C4-2B (cell line): ENCODE results near the gene PRKCB.

Experiments
- ZFX ChIP-seq: fragments of 450-650 bp; IDR thresholded peaks from 2 replicates; pipeline ENCODE4 v1.6.1; 2017
- TF ChIP-seq, protein P1 (sequence below): fragments of 450-650 bp; conservative IDR thresholded peaks from 2 replicates; pipeline ENCODE4 v1.5.1; 2017; ENCODE audit warnings: mild to moderate bottlenecking

DNA sequence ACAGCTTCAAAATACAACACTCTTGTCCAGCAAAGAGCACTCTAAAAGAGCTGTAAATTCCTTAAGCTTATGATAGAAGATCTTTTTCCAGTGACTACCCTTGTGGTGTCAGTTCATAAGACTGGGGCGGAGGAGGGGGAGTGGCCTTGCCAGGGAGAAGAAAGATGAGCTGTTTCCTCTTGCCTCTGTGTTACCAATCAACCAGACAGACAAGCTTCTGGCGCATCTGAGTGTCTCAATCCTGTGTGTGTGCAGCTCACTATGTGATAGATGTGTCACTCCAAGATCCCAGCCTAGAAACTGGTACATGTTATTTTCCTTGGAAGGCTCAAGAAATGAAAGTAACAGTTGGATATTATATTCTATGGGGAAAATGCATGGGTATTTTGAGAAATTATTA, 253.0 kb downstream of the PRKCB start:
- TF ChIP-seq, protein P1, sequence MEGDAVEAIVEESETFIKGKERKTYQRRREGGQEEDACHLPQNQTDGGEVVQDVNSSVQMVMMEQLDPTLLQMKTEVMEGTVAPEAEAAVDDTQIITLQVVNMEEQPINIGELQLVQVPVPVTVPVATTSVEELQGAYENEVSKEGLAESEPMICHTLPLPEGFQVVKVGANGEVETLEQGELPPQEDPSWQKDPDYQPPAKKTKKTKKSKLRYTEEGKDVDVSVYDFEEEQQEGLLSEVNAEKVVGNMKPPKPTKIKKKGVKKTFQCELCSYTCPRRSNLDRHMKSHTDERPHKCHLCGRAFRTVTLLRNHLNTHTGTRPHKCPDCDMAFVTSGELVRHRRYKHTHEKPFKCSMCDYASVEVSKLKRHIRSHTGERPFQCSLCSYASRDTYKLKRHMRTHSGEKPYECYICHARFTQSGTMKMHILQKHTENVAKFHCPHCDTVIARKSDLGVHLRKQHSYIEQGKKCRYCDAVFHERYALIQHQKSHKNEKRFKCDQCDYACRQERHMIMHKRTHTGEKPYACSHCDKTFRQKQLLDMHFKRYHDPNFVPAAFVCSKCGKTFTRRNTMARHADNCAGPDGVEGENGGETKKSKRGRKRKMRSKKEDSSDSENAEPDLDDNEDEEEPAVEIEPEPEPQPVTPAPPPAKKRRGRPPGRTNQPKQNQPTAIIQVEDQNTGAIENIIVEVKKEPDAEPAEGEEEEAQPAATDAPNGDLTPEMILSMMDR: no peak
- no peak for TF ChIP-seq ZFX
